ENCODE results near the gene EPOP.
A peak's percentile ranks its signal among the peaks of the same experiment; 100 is the strongest.
"Not testable (repeated sequence)": the region's sequence is repeated elsewhere in the genome, so short reads cannot be mapped to it uniquely, and the experiment has no call there.

EPOP gene

GRCh38 chr17:38673707-38674013 lies 1.1 kb downstream of the EPOP start:
- peak in 1 of 2 experiments; percentile 7 for DNase-seq

- no peak for DNase-seq
Observed at GRCh38 chr17:38672788-38673706, 1.7 kb downstream of the EPOP start.

- DNase-seq, result no peak
Observed at GRCh38 chr17:38671939-38672720, 2.6 kb downstream of the EPOP start.

- DNase-seq, result no peak
Observed at GRCh38 chr17:38669520-38669919, 5.2 kb downstream of the EPOP start.

- DNase-seq, result no peak
Observed at GRCh38 chr17:38667787-38668122, 7.0 kb downstream of the EPOP start.

- peak; percentile 41 to 58 for DNase-seq
Observed at GRCh38 chr17:38667099-38667786, 7.5 kb downstream of the EPOP start.

GRCh38 chr17:38663964-38664644 lies 10.7 kb downstream of the EPOP start:
- no peak for DNase-seq

- peak; percentile 77 to 86 for DNase-seq
Observed at GRCh38 chr17:38663125-38663751, 11.5 kb downstream of the EPOP start.

- no peak for DNase-seq
Observed at GRCh38 chr17:38660097-38661025, 14.4 kb downstream of the EPOP start.

GRCh38 chr17:38659415-38659814 lies 15.3 kb downstream of the EPOP start:
- DNase-seq, result no peak

- no peak for DNase-seq
Observed at GRCh38 chr17:38658741-38659345, 15.9 kb downstream of the EPOP start.

GRCh38 chr17:38657824-38658740 lies 16.7 kb downstream of the EPOP start:
- DNase-seq, result no peak

GRCh38 chr17:38656959-38657823 lies 17.6 kb downstream of the EPOP start:
- DNase-seq, result no peak

GRCh38 chr17:38654411-38655398 lies 20.1 kb downstream of the EPOP start:
- DNase-seq, result no peak

GRCh38 chr17:38653679-38654078 lies 21.1 kb downstream of the EPOP start:
- no peak for DNase-seq

- no peak for DNase-seq
Observed at GRCh38 chr17:38653230-38653629, 21.5 kb downstream of the EPOP start.

GRCh38 chr17:38650653-38651173 lies 24.0 kb downstream of the EPOP start:
- not testable (repeated sequence) for DNase-seq

All from NCI-H1930 (cell line).